Trophoblast cell (in vitro differentiated cells and primary cell): ENCODE results near the gene RRAS.

Experiments
- DNase-seq, 2 donors: peaks; one replicate each; pipeline ENCODE4 v3.0.0-alpha.2; 2016
- H2AFZ ChIP-seq: 2 replicates; pipeline ENCODE4 v1.6.1; 2013; ENCODE audit warnings: low read length, moderate library complexity, mild to moderate bottlenecking; ENCODE audit not compliant: insufficient read depth, poor library complexity
- H2AK5ac ChIP-seq: 2 replicates; pipeline ENCODE4 v1.6.1; 2013; ENCODE audit warnings: mild to moderate bottlenecking, low read length
- H2BK120ac ChIP-seq: 2 replicates; pipeline ENCODE4 v1.6.1; 2013; ENCODE audit warnings: low read length, mild to moderate bottlenecking, moderate library complexity; ENCODE audit not compliant: insufficient read depth, poor library complexity
- H2BK12ac ChIP-seq: 2 replicates; pipeline ENCODE4 v1.6.1; 2013; ENCODE audit warnings: mild to moderate bottlenecking, low read length, moderate library complexity
- H2BK5ac ChIP-seq: 2 replicates; pipeline ENCODE4 v1.6.1; 2013; ENCODE audit warnings: low read length, low read depth, moderate library complexity, mild to moderate bottlenecking; ENCODE audit not compliant: poor library complexity
- H3K14ac ChIP-seq: 2 replicates; pipeline ENCODE4 v1.6.1; 2013; ENCODE audit warnings: mild to moderate bottlenecking, low read length
- H3K18ac ChIP-seq: 2 replicates; pipeline ENCODE4 v1.6.1; 2013; ENCODE audit warnings: mild to moderate bottlenecking, low read length
- H3K23ac ChIP-seq: 2 replicates; pipeline ENCODE4 v1.6.1; 2013; ENCODE audit warnings: low read length
- H3K27ac ChIP-seq: 2 replicates; pipeline ENCODE4 v1.5.1; 2013; ENCODE audit warnings: low read depth, mild to moderate bottlenecking, inconsistent platforms, low read length, moderate library complexity
- H3K27me3 ChIP-seq: 2 replicates; pipeline ENCODE4 v1.6.1; 2013; ENCODE audit warnings: inconsistent platforms, mild to moderate bottlenecking, low read length, moderate library complexity; ENCODE audit not compliant: insufficient read depth
- H3K36me3 ChIP-seq, 2 experiments: 1 replicate in 1 of 2; 2 replicates in 1 of 2; pipeline ENCODE4 v1.6.1; 2013; ENCODE audit warnings: low read length in 2 of 2, mild to moderate bottlenecking in 2 of 2, moderate library complexity in 1 of 2; ENCODE audit not compliant: insufficient read depth in 2 of 2, control insufficient read depth in 1 of 2
- H3K4ac ChIP-seq: 2 replicates; pipeline ENCODE4 v1.6.1; 2013; ENCODE audit warnings: low read depth, mild to moderate bottlenecking, low read length, moderate library complexity
- H3K4me1 ChIP-seq, 2 experiments: 1 replicate in 1 of 2; 2 replicates in 1 of 2; pipeline ENCODE4 v1.6.1; 2013; ENCODE audit warnings: low read length in 2 of 2, mild to moderate bottlenecking in 2 of 2, moderate library complexity in 1 of 2; ENCODE audit not compliant: insufficient read depth in 2 of 2, control insufficient read depth in 1 of 2
- H3K4me2 ChIP-seq: 2 replicates; pipeline ENCODE4 v1.6.1; 2013; ENCODE audit warnings: inconsistent platforms, mild to moderate bottlenecking, low read length, moderate library complexity
- H3K4me3 ChIP-seq: 2 replicates; pipeline ENCODE4 v1.5.1; 2013; ENCODE audit warnings: mild to moderate bottlenecking, low read depth, low read length, inconsistent platforms
- H3K79me1 ChIP-seq: one replicate; pipeline ENCODE4 v1.6.1; 2013; ENCODE audit warnings: low read length
- H3K79me2 ChIP-seq: 2 replicates; pipeline ENCODE4 v1.6.1; 2013; ENCODE audit warnings: low read length, mild to moderate bottlenecking; ENCODE audit not compliant: control insufficient read depth, insufficient read depth, poor library complexity
- H3K9ac ChIP-seq: 2 replicates; pipeline ENCODE4 v1.6.1; 2013; ENCODE audit warnings: mild to moderate bottlenecking, low read length
- H3K9me3 ChIP-seq: 2 replicates; pipeline ENCODE4 v1.6.1; 2013; ENCODE audit warnings: low read depth, mild to moderate bottlenecking, control low read depth, inconsistent platforms, low read length; ENCODE audit not compliant: insufficient read depth
- H4K12ac ChIP-seq: 2 replicates; pipeline ENCODE4 v1.6.1; 2013; ENCODE audit warnings: low read depth, mild to moderate bottlenecking, low read length, moderate library complexity
- H4K8ac ChIP-seq: 2 replicates; pipeline ENCODE4 v1.6.1; 2013; ENCODE audit warnings: low read depth, mild to moderate bottlenecking, low read length, moderate library complexity
- H4K91ac ChIP-seq: one replicate; pipeline ENCODE4 v1.6.1; 2013; ENCODE audit warnings: low read depth, mild to moderate bottlenecking, low read length, moderate library complexity
- WGBS: extraction: QIAGEN DNeasy Blood & Tissue Kit; methylation state at CpG from one replicate; pipeline ENCODE4 v1.1.7; 2013; ENCODE audit warnings: missing lambda C conversion rate; ENCODE audit not compliant: insufficient read length, insufficient coverage; ENCODE audit errors: extremely low coverage; 5-methylcytosine and 5-hydroxymethylcytosine counted together

The RRAS gene

GRCh38 chr19:49599378-49600295, 40.3 kb downstream of the RRAS start:
- no peak overlapping the region for H3K14ac ChIP-seq
- no peak overlapping the region for H3K4me2 ChIP-seq
- no peaks in the 10 kb centered on the region for H3K79me2 ChIP-seq
- no peaks in the 10 kb centered on the region for H3K4me1 ChIP-seq
- no peak overlapping the region for H4K8ac ChIP-seq
- H4K91ac ChIP-seq, result no peak overlapping the region
- H3K4ac ChIP-seq, result peak overlapping the region; percentile 20
- no peak overlapping the region for H3K4me3 ChIP-seq
- H3K27ac ChIP-seq, result no peak overlapping the region
- no peak overlapping the region for H3K9ac ChIP-seq
- H3K23ac ChIP-seq, result no peak overlapping the region
- H2BK12ac ChIP-seq, result no peak overlapping the region
- no peaks in the 10 kb centered on the region for H3K79me1 ChIP-seq
- DNase-seq, result no peak
- H2BK120ac ChIP-seq, result no peak overlapping the region
- no CpG with 5 or more reads among the region's 26 CpGs for WGBS
- H3K36me3 ChIP-seq, result peaks cover 85 to 87% of the 10 kb centered on the region in 2 experiments
- no peak overlapping the region for H2AK5ac ChIP-seq
- H3K27me3 ChIP-seq, result no peaks in the 10 kb centered on the region
- H2AFZ ChIP-seq, result no peak overlapping the region
- H2BK5ac ChIP-seq, result no peak overlapping the region
- H3K18ac ChIP-seq, result no peak overlapping the region
- no peaks in the 10 kb centered on the region for H3K9me3 ChIP-seq
- no peak overlapping the region for H4K12ac ChIP-seq

- no peak overlapping the region for H4K8ac ChIP-seq
- H3K23ac ChIP-seq, result no peak overlapping the region
- H3K36me3 ChIP-seq, result peaks cover 76 to 78% of the 10 kb centered on the region in 2 experiments
- H3K14ac ChIP-seq, result no peak overlapping the region
- no peak overlapping the region for H3K27ac ChIP-seq
- no CpG with 5 or more reads among the region's 29 CpGs for WGBS
- H4K12ac ChIP-seq, result no peak overlapping the region
- no peak overlapping the region for H3K4me2 ChIP-seq
- DNase-seq, result no peak
- no peak overlapping the region for H2AFZ ChIP-seq
- H2BK12ac ChIP-seq, result no peak overlapping the region
- H2AK5ac ChIP-seq, result no peak overlapping the region
- peak overlapping the region; percentile 36 for H3K4ac ChIP-seq
- no peak overlapping the region for H2BK5ac ChIP-seq
- no peaks in the 10 kb centered on the region for H3K9me3 ChIP-seq
- no peak overlapping the region for H4K91ac ChIP-seq
- H3K27me3 ChIP-seq, result no peaks in the 10 kb centered on the region
- peaks cover 0 to 3% of the 10 kb centered on the region in 2 experiments for H3K4me1 ChIP-seq
- no peaks in the 10 kb centered on the region for H3K79me2 ChIP-seq
- H2BK120ac ChIP-seq, result no peak overlapping the region
- H3K79me1 ChIP-seq, result no peaks in the 10 kb centered on the region
- H3K4me3 ChIP-seq, result no peak overlapping the region
- no peak overlapping the region for H3K18ac ChIP-seq
- no peak overlapping the region for H3K9ac ChIP-seq
Measured at GRCh38 chr19:49597703-49597974, 42.3 kb downstream of the RRAS start.

GRCh38 chr19:49596954-49597702, 42.8 kb downstream of the RRAS start:
- Histone ChIP-seq H3K14ac (no peak overlapping the region), H3K23ac (no peak overlapping the region), H3K4ac (peak overlapping the region; percentile 36), H3K4me1 (peaks cover 0 to 3% of the 10 kb centered on the region in 2 experiments), H3K36me3 (peaks cover 72 to 74% of the 10 kb centered on the region in 2 experiments), H4K91ac (no peak overlapping the region), H2BK12ac (no peak overlapping the region), H3K27me3 (no peaks in the 10 kb centered on the region), H2AK5ac (no peak overlapping the region), H3K9me3 (no peaks in the 10 kb centered on the region), H3K79me1 (peaks cover 2% of the 10 kb centered on the region), H3K4me2 (no peak overlapping the region), H2BK5ac (no peak overlapping the region), H4K12ac (peak overlapping the region; percentile 21), H3K27ac (no peak overlapping the region), H3K18ac (no peak overlapping the region), H2BK120ac (no peak overlapping the region), H3K9ac (no peak overlapping the region), H3K4me3 (no peak overlapping the region), H3K79me2 (peaks cover under 1% of the 10 kb centered on the region), H2AFZ (no peak overlapping the region), H4K8ac (no peak overlapping the region)
- DNase-seq, result no peak
- no CpG with 5 or more reads among the region's 65 CpGs for WGBS

GRCh38 chr19:49596407-49596806, 43.5 kb downstream of the RRAS start:
- H4K12ac ChIP-seq, result no peak overlapping the region
- no peak overlapping the region for H2BK12ac ChIP-seq
- H2BK5ac ChIP-seq, result no peak overlapping the region
- H3K27me3 ChIP-seq, result no peaks in the 10 kb centered on the region
- peaks cover 65 to 67% of the 10 kb centered on the region in 2 experiments for H3K36me3 ChIP-seq
- WGBS, result no CpG with 5 or more reads among the region's 15 CpGs
- peaks cover 8% of the 10 kb centered on the region for H3K79me1 ChIP-seq
- H3K9me3 ChIP-seq, result no peaks in the 10 kb centered on the region
- H4K8ac ChIP-seq, result no peak overlapping the region
- H2AFZ ChIP-seq, result no peak overlapping the region
- H3K18ac ChIP-seq, result no peak overlapping the region
- no peak for DNase-seq
- no peak overlapping the region for H2AK5ac ChIP-seq
- H3K14ac ChIP-seq, result no peak overlapping the region
- peaks cover 7% of the 10 kb centered on the region for H3K79me2 ChIP-seq
- H3K4me3 ChIP-seq, result no peak overlapping the region
- H2BK120ac ChIP-seq, result no peak overlapping the region
- H3K4ac ChIP-seq, result no peak overlapping the region
- H3K4me1 ChIP-seq, result peaks cover 0 to 3% of the 10 kb centered on the region in 2 experiments
- H3K23ac ChIP-seq, result no peak overlapping the region
- H3K9ac ChIP-seq, result no peak overlapping the region
- H4K91ac ChIP-seq, result no peak overlapping the region
- no peak overlapping the region for H3K27ac ChIP-seq
- H3K4me2 ChIP-seq, result no peak overlapping the region
